ENCODE results near the gene PKN1. TPM values are rescaled to one million over a fixed set of nuclear protein-coding genes. Genes with fewer than 3 reads are reported as not detected.
A peak's percentile ranks its signal among the peaks of the same experiment; 100 is the strongest.

PKN1 gene
- total and polyA plus RNA-seq, 9 of the 15 experiments (the other 6 are each of a cell fraction or from before 2014, with no cell fraction given), result 0.30 to 228 (median 77.5) TPM

DNA sequence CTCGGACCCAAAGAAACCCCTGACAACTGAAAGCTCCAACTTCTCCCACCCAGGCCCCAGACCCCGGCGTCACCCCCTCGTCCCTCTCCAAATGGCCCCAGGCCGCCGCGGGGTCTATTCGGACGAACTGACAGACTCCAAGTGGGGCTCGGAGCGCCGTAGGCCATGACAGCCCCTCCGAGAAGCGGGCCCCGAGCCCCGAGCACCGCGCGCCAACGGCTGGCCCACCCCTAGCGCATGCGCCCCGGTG is 14.3 kb upstream of the PKN1 start:
- BruUV-seq (replicated peaks), result TSS peak; percentile 61
- Histone ChIP-seq H3K79me2 (ENCODE audit: control insufficient read depth, insufficient read depth, low read length) (peaks cover 53% of the 10 kb centered on the region), H3K27me3 (ENCODE audit: control insufficient read depth in 2 of 2, insufficient read depth in 2 of 2, low read length in 2 of 2) (no peaks in the 10 kb centered on the region), H3K4me2 (ENCODE audit: insufficient read depth, low read length) (peak overlapping the region; percentile 82; the same call in 1 of the 2 replicates), H2AFZ (ENCODE audit: low read depth, low read length) (0 out of 2 replicates have a peak overlapping the region, but pooled peaks have one; percentile 28), H3K9ac (ENCODE audit: insufficient read depth in 1 of 2, low read depth in 2 of 2, low read length in 2 of 2) (peak overlapping the region; percentile 98 to 99), H3K27ac (ENCODE audit: extremely low read depth, low read depth, low read length) (peak overlapping the region; percentile 98), H3K4me1 (replicated peaks in 1 of 2; ENCODE audit: control insufficient read depth in 2 of 2, insufficient read depth in 2 of 2, low read length in 2 of 2) (peaks cover 25 to 30% of the 10 kb centered on the region in 2 experiments), H4K20me1 (replicated peaks; ENCODE audit: control insufficient read depth, insufficient read depth, low read length) (peaks cover 31% of the 10 kb centered on the region), H3K9me1 (ENCODE audit: control insufficient read depth, insufficient read depth, low read length) (peaks cover 13% of the 10 kb centered on the region), H3K36me3 (ENCODE audit: control insufficient read depth, insufficient read depth, low read length) (peaks cover 36% of the 10 kb centered on the region), H3K4me3 (peak overlapping the region; percentile 96), H3K9me3 (replicated peaks; ENCODE audit: control insufficient read depth, insufficient read depth, low read depth, low read length) (no peaks in the 10 kb centered on the region)
- CTCF ChIA-PET (ENCODE audit: low intra/inter-chr PET ratio), result no interaction called here
- ATAC-seq (peak; percentile 83), FAIRE-seq (no peak), DNase-seq (ENCODE audit: extremely low read depth in 1 of 4, low spot score in 3 of 4) (peak in 2 of 4 experiments; percentile 87 to 92)
- in situ Hi-C loops (cut with MboI) (no loop called here), intact Hi-C loops (cut with micrococcal nuclease) (no loop called here)
- POLR2A ChIA-PET, result interaction anchor here (1.6 to 4.9 kb wide), 2 partner anchors 9 to 13 kb away, joined by 5 to 55 read pairs; no protein-coding TSS in a partner anchor
- 0% methylated on average over 3 of the region's 23 CpGs for WGBS (ENCODE audit: insufficient coverage, low coverage, missing lambda C conversion rate)
- no peak for TF ChIP-seq STAT5A (IDR thresholded peaks at IDR 0.05; ENCODE audit: borderline replicate concordance, low read length)
- TF ChIP-seq NRF1 (conservative IDR thresholded peaks at IDR 0.05 in 1 of 2, IDR thresholded peaks at IDR 0.05 in 1 of 2), result peak; percentile 95
- TF ChIP-seq, protein P1, sequence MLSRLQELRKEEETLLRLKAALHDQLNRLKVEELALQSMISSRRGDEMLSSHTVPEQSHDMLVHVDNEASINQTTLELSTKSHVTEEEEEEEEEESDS (CRISPR knock-in tag; IDR thresholded peaks at IDR 0.05), result no peak
- TF ChIP-seq, protein P2, sequence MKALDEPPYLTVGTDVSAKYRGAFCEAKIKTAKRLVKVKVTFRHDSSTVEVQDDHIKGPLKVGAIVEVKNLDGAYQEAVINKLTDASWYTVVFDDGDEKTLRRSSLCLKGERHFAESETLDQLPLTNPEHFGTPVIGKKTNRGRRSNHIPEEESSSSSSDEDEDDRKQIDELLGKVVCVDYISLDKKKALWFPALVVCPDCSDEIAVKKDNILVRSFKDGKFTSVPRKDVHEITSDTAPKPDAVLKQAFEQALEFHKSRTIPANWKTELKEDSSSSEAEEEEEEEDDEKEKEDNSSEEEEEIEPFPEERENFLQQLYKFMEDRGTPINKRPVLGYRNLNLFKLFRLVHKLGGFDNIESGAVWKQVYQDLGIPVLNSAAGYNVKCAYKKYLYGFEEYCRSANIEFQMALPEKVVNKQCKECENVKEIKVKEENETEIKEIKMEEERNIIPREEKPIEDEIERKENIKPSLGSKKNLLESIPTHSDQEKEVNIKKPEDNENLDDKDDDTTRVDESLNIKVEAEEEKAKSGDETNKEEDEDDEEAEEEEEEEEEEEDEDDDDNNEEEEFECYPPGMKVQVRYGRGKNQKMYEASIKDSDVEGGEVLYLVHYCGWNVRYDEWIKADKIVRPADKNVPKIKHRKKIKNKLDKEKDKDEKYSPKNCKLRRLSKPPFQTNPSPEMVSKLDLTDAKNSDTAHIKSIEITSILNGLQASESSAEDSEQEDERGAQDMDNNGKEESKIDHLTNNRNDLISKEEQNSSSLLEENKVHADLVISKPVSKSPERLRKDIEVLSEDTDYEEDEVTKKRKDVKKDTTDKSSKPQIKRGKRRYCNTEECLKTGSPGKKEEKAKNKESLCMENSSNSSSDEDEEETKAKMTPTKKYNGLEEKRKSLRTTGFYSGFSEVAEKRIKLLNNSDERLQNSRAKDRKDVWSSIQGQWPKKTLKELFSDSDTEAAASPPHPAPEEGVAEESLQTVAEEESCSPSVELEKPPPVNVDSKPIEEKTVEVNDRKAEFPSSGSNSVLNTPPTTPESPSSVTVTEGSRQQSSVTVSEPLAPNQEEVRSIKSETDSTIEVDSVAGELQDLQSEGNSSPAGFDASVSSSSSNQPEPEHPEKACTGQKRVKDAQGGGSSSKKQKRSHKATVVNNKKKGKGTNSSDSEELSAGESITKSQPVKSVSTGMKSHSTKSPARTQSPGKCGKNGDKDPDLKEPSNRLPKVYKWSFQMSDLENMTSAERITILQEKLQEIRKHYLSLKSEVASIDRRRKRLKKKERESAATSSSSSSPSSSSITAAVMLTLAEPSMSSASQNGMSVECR (CRISPR knock-in tag; IDR thresholded peaks at IDR 0.05), result no peak
- TF ChIP-seq ERF (CRISPR knock-in tag; IDR thresholded peaks at IDR 0.05), result no peak; the same call in none of the 2 replicates
- TF ChIP-seq, protein P3, sequence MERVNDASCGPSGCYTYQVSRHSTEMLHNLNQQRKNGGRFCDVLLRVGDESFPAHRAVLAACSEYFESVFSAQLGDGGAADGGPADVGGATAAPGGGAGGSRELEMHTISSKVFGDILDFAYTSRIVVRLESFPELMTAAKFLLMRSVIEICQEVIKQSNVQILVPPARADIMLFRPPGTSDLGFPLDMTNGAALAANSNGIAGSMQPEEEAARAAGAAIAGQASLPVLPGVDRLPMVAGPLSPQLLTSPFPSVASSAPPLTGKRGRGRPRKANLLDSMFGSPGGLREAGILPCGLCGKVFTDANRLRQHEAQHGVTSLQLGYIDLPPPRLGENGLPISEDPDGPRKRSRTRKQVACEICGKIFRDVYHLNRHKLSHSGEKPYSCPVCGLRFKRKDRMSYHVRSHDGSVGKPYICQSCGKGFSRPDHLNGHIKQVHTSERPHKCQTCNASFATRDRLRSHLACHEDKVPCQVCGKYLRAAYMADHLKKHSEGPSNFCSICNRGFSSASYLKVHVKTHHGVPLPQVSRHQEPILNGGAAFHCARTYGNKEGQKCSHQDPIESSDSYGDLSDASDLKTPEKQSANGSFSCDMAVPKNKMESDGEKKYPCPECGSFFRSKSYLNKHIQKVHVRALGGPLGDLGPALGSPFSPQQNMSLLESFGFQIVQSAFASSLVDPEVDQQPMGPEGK (CRISPR knock-in tag; IDR thresholded peaks at IDR 0.05; ENCODE audit: borderline replicate concordance), result no peak
- TF ChIP-seq ZNF696 (CRISPR knock-in tag; conservative IDR thresholded peaks at IDR 0.05), result no peak
- TF ChIP-seq SIRT6 (IDR thresholded peaks at IDR 0.05; ENCODE audit: low read depth, low read length), result no peak
- no peak for TF ChIP-seq TEAD4 (IDR thresholded peaks at IDR 0.05; ENCODE audit: low read length)
- no peak for TF ChIP-seq TEAD4 (CRISPR knock-in tag; IDR thresholded peaks at IDR 0.05; ENCODE audit: borderline replicate concordance)
- TF ChIP-seq, protein P4, sequence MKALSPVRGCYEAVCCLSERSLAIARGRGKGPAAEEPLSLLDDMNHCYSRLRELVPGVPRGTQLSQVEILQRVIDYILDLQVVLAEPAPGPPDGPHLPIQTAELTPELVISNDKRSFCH (CRISPR knock-in tag; IDR thresholded peaks at IDR 0.05), result no peak
- TF ChIP-seq, protein P4 (tag; IDR thresholded peaks at IDR 0.05), result no peak
- TF ChIP-seq NR4A1 (CRISPR knock-in tag; IDR thresholded peaks at IDR 0.05), result no peak
- no peak for TF ChIP-seq NR4A1 (tag; IDR thresholded peaks at IDR 0.05)
- TF ChIP-seq TAL1 (IDR thresholded peaks at IDR 0.05), result no peak
- TF ChIP-seq, protein P5, sequence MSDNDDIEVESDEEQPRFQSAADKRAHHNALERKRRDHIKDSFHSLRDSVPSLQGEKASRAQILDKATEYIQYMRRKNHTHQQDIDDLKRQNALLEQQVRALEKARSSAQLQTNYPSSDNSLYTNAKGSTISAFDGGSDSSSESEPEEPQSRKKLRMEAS (CRISPR knock-in tag; IDR thresholded peaks at IDR 0.05), result no peak
- no peak for TF ChIP-seq SMC3 (conservative IDR thresholded peaks at IDR 0.05; ENCODE audit: insufficient read depth, low read depth, low read length)
